Measurements from ENCODE around the gene IFIT1.
A peak's percentile ranks its signal among the peaks of the same experiment; 100 is the strongest.

The IFIT1 gene

DNA sequence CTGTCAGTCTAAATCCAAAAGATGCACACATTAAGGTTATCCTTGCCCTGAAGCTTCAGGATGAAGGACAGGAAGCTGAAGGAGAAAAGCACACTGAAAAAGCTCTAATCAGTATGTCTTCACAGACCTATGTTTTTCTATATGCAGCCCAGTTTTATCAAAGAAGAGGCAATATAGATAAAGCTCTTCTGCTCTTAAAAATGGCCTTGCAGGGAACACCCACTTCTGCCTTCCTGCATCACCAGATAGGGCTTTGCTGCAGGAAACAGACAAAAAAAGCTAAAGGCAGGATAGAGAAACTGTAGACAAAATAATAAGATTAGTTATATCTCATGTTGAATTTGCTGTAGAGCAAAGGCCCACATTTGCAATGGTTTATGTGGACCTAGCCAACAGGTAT is 29.5 kb upstream of the IFIT1 start:
- intact Hi-C loops (cut with DNase I) = no loop called here
- DNase-seq = no peak

DNA sequence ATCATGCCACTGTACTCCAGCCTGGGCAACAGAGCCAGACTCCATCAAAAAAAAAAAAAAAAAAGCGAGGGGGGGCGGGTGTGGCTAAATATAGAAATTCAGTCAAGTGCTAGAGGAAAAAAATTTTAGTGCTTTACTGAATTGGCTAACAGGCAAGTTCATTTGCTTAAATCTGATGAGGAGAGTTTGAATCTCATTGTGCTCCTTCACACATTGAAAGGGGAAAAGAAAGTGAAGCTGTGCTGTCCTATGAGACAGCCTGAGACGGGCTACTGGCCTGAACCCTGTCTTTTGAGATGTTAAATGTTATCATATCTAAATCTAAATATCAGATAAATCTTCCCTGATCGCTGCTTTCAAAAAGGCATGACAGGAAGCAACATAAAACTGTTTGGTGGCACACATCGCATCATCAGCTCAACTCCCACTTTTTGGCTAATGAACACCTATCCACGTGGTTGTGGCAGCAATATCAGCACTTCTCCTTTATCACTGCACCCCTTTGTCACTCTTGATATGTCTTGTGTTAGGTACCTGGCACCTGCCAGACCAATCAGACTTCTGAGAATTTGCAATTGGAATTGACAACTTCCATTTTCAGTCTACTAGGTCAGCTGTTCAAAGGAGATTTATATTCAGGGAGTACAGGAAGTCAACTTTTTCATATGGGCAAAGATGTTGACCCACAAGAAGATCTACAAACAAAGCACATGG is 28.5 kb upstream of the IFIT1 start:
- intact Hi-C loops (cut with DNase I) = no loop called here

GRCh38 chr10:89364531-89364930 is 27.9 kb upstream of the IFIT1 start:
- intact Hi-C loops (cut with DNase I) = no loop called here
- no peak for DNase-seq

More for the DNA sequence above, 28.5 kb upstream of the IFIT1 start:
- DNase-seq = no peak

DNA sequence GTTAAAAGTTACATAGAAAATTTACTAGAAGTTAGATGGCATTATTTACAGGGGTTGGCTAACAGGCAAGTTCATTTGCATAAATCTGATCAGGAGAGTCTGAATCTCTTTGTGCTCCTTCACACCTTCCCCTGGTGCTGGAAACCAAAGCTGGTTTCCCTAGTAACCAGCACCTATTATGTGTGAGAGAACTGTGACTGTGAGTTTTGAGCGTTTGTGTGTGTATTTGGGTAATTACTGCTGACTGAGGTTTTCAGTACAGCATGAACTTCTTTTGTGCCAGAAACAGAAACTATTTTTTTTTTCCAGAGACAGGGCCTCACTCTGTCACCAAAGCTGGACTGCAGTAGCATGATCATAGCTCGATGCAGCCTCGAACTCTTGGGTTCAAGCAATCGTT is 24.9 kb upstream of the IFIT1 start:
- intact Hi-C loops (cut with DNase I) = no loop called here
- DNase-seq = peak in 9 of 42 donors; percentile 16 to 69 (median 39)

DNA sequence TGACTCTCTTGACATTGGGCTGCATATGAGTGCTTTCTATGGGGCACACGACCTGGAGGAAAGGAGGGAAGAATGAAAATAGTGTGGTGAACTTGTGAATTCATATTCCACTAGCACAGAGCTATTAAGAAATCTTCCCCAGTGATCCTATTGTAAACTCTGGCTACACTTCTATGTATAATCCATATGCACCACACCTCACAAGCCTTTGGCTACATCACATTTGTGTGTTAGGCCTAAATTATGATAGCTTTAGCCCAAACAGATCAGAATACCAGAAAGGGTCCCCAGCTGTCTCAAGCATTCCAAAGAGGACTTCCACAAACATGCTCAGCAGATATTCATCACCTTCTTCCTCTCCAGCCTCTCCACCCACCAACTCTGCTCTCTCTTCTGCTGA is 24.3 kb upstream of the IFIT1 start:
- intact Hi-C loops (cut with DNase I) = no loop called here
- DNase-seq = no peak

DNA sequence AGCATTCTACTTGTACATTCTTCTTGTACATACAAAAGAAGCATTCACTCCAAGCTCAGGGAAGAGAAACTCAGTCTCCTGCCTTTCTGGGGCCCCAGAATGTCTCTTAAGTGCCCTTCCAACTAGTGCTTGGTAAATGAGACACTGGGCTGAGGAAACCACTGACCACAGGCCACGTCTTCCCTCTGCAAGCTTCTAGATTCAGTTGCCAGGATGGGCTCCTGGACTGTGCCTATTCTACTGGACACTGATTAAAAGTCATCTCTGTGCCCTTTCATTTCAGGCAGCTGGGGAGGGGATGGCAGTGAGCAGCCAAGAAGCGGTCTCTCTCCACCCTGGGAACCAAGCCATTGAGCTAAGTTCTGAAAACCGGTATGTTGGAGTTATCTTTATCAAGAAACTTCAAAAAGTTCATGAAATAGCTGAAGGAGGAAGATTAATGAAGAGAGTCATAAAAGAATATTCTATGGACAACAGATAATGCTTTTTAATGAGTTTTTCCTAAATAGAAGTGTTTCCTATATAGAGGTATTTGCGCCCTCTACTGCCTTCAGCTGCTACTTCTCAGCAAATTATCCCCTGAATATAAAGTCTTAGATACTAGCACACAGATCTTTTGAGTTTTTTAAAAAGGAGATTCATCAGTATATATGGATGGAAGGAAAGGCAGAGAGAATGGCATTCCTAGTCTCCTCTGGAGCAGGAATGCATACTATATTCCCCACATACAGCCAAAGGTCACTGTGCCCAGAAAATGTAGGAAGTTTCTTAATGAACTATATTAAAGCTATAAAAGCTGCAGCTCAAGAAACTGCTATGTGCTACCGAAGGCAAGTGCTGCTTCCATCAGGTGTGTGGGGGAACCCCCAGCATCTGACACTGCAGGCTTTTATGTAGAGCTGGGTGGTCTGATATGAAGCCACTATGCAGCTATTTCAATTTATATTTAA is 23.0 kb upstream of the IFIT1 start:
- peak in 31 of 42 donors; percentile 9 to 74 (median 40) for DNase-seq
- intact Hi-C loops (cut with DNase I) = no loop called here

DNA sequence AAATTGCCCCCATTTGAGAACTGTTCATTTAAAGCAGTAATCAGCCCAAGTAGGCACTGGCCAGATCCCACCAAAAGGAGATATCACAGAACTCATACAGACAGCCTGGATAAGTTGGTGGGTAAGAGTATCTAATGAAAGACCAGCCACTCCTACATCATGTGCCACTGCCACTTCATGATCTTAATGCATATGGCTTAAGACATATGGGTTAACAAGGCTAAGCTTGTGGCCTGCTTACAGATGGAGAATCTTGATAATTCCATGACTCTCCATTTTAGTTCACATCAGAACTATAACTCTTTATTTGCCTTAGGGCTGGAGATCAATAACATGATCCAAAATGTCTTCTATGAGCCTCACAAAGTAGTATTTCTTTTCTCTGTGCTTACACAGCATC is 21.3 kb upstream of the IFIT1 start:
- intact Hi-C loops (cut with DNase I) = no loop called here
- no peak for DNase-seq

DNA sequence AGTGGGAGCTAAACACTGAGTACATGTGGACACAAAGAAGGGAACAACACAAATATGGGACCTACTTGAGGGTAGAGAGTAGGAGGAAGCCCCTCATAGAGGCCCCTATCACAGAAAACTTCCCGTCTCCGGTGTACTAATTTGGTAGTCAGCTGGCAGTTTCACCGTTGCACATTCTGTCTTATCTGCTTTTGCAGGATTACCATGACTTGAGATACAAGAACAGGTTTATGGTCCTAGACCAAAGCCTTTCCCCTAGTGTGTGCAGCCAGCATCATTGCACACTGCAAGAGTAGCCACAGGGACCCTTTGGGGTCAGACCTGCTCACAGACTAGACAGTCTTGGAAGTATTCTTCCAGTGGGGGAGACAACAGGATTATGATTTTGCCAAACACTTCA is 20.4 kb upstream of the IFIT1 start:
- intact Hi-C loops (cut with DNase I) = no loop called here
- no peak for DNase-seq

GRCh38 chr10:89373916-89374711 is 18.3 kb upstream of the IFIT1 start:
- intact Hi-C loops (cut with DNase I) = loop anchor here (2.0 kb wide), 1 partner anchor 31 kb away; no protein-coding TSS in a partner anchor
- peak; percentile 47 to 97 (median 89) for DNase-seq

DNA sequence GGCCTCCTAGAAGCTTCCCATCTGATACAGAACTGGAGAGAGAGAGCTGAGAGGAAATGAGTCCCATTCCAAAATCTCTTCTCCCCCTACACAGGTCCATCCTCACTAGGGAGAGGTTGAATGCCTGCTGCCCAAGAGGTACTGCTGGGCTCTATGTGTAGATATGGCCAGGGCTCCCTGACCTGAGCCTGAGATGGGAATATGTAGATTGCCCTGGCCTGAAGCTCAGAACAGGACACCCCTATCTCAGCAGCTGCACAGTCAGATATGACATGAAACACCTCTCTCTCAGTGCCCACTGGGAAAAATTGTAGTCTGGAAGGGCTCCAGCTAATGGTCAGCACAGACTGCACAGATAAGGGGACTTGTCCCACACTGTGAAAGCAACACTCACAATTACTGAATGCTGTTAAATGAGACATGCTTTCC is 17.7 kb upstream of the IFIT1 start:
- intact Hi-C loops (cut with DNase I) = loop anchor here (2.0 kb wide), 1 partner anchor 32 kb away; no protein-coding TSS in a partner anchor
- peak in 3 of 42 donors; percentile 33 to 58 (median 38) for DNase-seq

DNA sequence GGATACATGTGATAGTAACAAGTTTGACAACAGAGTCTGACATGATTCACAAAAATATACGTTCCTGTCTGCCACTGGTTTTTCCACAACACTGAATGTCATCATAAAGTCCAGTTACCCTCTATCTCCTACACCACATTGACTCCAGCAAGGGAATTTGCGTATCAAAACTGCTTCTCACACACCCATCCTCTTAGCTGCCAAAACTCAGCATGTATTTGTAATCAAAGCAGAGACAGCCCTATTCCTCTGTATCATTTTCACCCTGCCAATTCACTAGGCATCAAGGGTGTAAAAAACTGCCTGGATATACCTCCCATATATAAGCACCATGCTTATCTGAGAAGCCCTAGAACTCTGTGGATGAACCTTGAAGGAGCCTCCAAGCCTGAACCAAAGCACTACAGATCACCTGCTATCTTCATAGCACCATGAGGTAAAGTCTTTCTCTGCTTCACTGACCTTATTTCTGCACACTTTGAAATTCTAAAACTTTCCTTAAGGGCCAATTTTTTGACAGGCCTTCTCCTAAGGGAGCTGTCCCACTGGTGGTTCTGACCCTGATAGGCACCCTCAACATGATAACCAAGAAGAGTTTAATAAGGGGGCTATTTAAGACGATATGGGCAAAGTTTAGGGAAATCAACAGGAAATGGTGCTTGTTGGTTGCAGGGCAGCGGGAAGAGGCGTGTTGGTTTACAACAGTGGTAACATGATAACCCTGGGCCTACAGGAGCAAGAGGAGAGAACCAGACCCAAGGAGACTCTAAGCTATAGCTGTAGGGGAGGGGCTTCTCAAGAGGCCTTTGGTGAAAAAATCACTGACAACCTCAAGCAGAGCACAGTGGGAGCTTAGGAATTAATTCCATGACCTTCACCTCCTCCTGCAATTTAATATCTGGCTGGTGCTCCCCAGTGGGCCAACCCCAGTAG is 14.5 kb upstream of the IFIT1 start, which contains the start of gene IFIT1B:
IFIT1B (plus strand) TSS at position 352 of the 933 bp plus-strand sequence; CDS start at position 432, 80 bp downstream.
- intact Hi-C loops (cut with DNase I) = no loop called here
- DNase-seq = no peak

DNA sequence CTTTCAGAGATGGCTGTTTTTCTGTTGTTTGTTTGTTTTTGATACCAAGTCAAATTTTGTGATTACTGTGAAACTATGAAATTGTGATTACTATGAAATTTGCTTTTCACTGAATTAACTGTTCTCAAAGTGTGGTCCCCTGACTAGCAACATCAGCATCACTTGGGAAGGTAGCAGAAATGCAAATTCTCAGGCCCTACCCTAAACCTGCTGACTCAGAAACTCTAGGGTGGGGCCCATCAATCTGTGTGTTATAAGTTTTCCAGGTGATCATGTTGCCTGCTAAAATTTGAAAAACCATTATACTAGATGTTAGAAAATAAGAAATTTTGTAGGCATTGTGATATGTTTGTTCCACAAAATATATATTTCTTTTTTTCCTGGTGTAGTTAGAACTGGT is 13.3 kb upstream of the IFIT1 start:
- DNase-seq = no peak
- intact Hi-C loops (cut with DNase I) = no loop called here

DNA sequence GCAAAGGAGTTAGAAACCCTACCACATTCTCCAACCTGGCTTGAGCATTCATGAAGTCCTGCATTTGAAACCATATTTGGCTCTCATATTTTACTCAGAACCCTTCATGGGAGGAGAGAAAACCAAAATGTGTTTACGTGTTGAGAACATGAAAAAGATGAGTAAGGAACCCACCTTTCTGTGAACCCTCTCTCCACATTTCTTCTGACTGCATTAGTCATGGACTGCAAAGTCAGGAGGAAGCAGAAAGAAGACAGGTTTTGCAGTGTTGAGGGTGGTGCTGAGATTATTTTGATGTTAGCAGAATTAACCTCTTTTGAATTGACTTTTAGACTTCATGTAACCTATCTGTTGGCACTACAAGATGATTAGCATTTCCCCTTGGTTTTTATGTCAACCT is 9.7 kb upstream of the IFIT1 start:
- no peak for DNase-seq
- intact Hi-C loops (cut with DNase I) = no loop called here

- no peak for DNase-seq
- intact Hi-C loops (cut with DNase I) = no loop called here
These were observed 7.7 kb upstream of the IFIT1 start for GRCh38 chr10:89384474-89385340.

DNA sequence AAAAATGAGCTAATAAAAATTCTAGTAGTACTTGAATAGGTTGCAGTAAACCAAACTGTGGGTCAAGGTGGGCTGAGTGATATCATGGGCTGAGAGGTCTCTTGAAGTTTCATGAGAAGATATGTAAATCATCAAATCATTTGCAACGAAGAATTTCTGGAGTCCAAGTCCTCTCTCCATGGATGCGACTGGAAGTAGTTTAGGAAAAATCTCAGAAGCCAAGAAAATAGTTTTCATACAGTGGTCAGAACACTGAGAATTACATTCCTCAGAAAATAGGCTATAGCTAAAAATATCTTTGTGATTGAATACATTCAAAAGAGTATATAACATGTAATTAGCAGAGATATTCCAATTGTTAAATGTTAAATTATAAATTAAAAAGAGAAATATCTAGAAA is 3.6 kb upstream of the IFIT1 start:
- no peak for DNase-seq
- intact Hi-C loops (cut with DNase I) = no loop called here

DNA sequence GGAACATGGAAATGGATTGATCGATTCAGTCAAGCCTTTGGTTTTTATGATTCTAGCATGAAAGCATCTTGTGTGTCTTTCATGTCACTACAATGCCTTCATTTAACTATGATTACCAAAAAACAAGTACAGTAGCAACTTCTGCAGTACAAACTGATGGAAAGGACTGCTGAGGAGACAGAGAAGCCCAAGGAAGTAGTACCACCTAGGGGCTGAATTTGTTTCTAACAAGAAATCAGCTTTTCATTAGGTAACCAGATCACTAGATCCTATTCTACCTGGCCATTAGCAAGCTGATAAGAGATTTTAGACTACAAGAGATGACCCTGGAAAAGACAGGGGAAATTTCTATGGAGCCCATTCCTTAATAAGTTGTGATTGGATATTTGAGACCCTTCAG is 3.2 kb upstream of the IFIT1 start:
- intact Hi-C loops (cut with DNase I) = no loop called here
- DNase-seq = peak in 5 of 42 donors; percentile 33 to 72 (median 51)

Measured in head of caudate nucleus (tissue), 42 donors.